A549 (cell line): ENCODE data around the gene FCRL1. TPM values are rescaled to one million over a fixed set of nuclear protein-coding genes. Genes with fewer than 3 reads are reported as not detected.

ENCODE experiments used
- ATAC-seq, 2 experiments: fragments of 200-7000 bp in 1 of 2; fragments of >200 bp in 1 of 2; cut with Nextera tagmentation in 1 of 2; cut with Tn5 transposase in 1 of 2; 3 replicates each; pipeline versions ENCODE4 v1.8.0 to v1.9.1; 2018 to 2020; ENCODE audit warnings: mild to moderate bottlenecking in 1 of 2, moderate library complexity in 1 of 2
- CTCF ChIA-PET: fragments of 300-600 bp; sonication (Branson Sonifier 250); formaldehyde crosslinking; extraction: SDS; loops from one replicate; lab custom pipeline; 2021; ENCODE audit warnings: antibody characterized with exemption, inconsistent platforms; lab: Yijun Ruan, JAX
- POLR2A ChIA-PET: fragments of 350-600 bp; formaldehyde crosslinking; extraction: SDS; loops from one replicate; lab custom pipeline; 2021; ENCODE audit warnings: antibody characterized with exemption, inconsistent platforms; lab: Yijun Ruan, JAX
- DNase-seq, 2 experiments: peaks; one replicate each; pipeline versions ENCODE4 v3.0.0 to v3.0.0-alpha.2; 2011 to 2016; ENCODE audit warnings: low read depth in 1 of 2, low spot score in 1 of 2
- FAIRE-seq: peaks from 2 replicates; lab custom pipeline; 2011; peaks lifted over from hg19 to GRCh38; lab: Jason Lieb, UNC
- H3K27ac ChIP-seq, 2 experiments: fragments of >200 bp; sonication (Bioruptor Twin); formaldehyde crosslinking; 3 replicates each; pipeline ENCODE4 v1.5.1; 2016 to 2017
- H3K4me1 ChIP-seq: fragments of >200 bp; sonication (Bioruptor Twin); formaldehyde crosslinking; 3 replicates; pipeline ENCODE4 v1.6.1; 2016
- H3K4me2 ChIP-seq: fragments of >200 bp; sonication (Bioruptor Twin); formaldehyde crosslinking; 3 replicates; pipeline ENCODE4 v1.6.1; 2016
- H3K4me3 ChIP-seq: fragments of >200 bp; sonication (Bioruptor Twin); formaldehyde crosslinking; 3 replicates; pipeline ENCODE4 v1.5.1; 2016
- H3K9me3 ChIP-seq: fragments of >200 bp; sonication (Bioruptor Twin); formaldehyde crosslinking; 3 replicates; pipeline ENCODE4 v1.6.1; 2016
- ATOH8 ChIP-seq: fragments of 250-450 bp; sonication (Bioruptor Pico); IDR thresholded peaks from 2 replicates; pipeline ENCODE4 v1.5.0; 2020; ENCODE audit warnings: low read depth, mild to moderate bottlenecking, moderate library complexity
- BCL3 ChIP-seq: fragments of >200 bp; sonication (Bioruptor Twin); formaldehyde crosslinking; IDR thresholded peaks from 3 replicates; pipeline ENCODE4 v1.6.1; 2016
- CBX2 ChIP-seq: fragments of 200-600 bp; sonication (generic); IDR thresholded peaks from 2 replicates; pipeline ENCODE4 v1.6.1; 2016; ENCODE audit warnings: low read depth, mild to moderate bottlenecking, borderline replicate concordance
- CHD4 ChIP-seq: fragments of 200-600 bp; sonication (generic); IDR thresholded peaks from 2 replicates; pipeline ENCODE4 v1.6.1; 2016; ENCODE audit warnings: antibody characterized with exemption, mild to moderate bottlenecking, borderline replicate concordance
- EHMT2 ChIP-seq: fragments of 200-600 bp; sonication (generic); IDR thresholded peaks from 2 replicates; pipeline ENCODE4 v1.6.1; 2016; ENCODE audit warnings: antibody characterized with exemption, low read depth, mild to moderate bottlenecking, moderate library complexity
- EP300 ChIP-seq, 2 experiments: fragments of >200 bp; sonication (Bioruptor Twin); formaldehyde crosslinking; IDR thresholded peaks; 2 replicates in 1 of 2; 3 replicates in 1 of 2; pipeline ENCODE4 v1.6.1; 2016 to 2017
- FOSB ChIP-seq: fragments of 250-450 bp; sonication (Bioruptor Pico); IDR thresholded peaks from 2 replicates; pipeline ENCODE4 v1.5.0; 2020; ENCODE audit warnings: mild to moderate bottlenecking, moderate library complexity
- HES2 ChIP-seq: fragments of >200 bp; sonication (Bioruptor Twin); formaldehyde crosslinking; IDR thresholded peaks from 2 replicates; pipeline ENCODE4 v1.6.1; 2016
- HOXB5 ChIP-seq: fragments of 250-450 bp; sonication (Bioruptor Pico); IDR thresholded peaks from 2 replicates; pipeline ENCODE4 v1.5.0; 2020; ENCODE audit warnings: mild to moderate bottlenecking, moderate library complexity
- JUN ChIP-seq, 2 experiments: fragments of >200 bp; sonication (Bioruptor Twin); formaldehyde crosslinking; IDR thresholded peaks; 2 replicates in 1 of 2; 3 replicates in 1 of 2; pipeline ENCODE4 v1.6.1; 2016 to 2017
- MAX ChIP-seq: IDR thresholded peaks from 2 replicates; pipeline ENCODE4 v1.6.1; 2012
- PBX3 ChIP-seq: IDR thresholded peaks from 2 replicates; pipeline ENCODE4 v1.6.1; 2012
- RARB ChIP-seq: fragments of 250-450 bp; sonication (Bioruptor Pico); IDR thresholded peaks from 2 replicates; pipeline ENCODE4 v1.8.0; 2021; ENCODE audit warnings: mild to moderate bottlenecking, moderate library complexity
- REST ChIP-seq: fragments of 200-600 bp; sonication (generic); IDR thresholded peaks from 2 replicates; pipeline ENCODE4 v1.6.1; 2016; ENCODE audit warnings: antibody characterized with exemption, mild to moderate bottlenecking, moderate library complexity
- SREBF2 ChIP-seq: fragments of 450-650 bp; IDR thresholded peaks from 2 replicates; pipeline ENCODE4 v1.6.1; 2014; ENCODE audit warnings: mild to moderate bottlenecking, moderate library complexity
- TFCP2L1 ChIP-seq: fragments of 250-450 bp; sonication (Bioruptor Pico); IDR thresholded peaks from 2 replicates; pipeline ENCODE4 v1.5.0; 2021; ENCODE audit warnings: mild to moderate bottlenecking
- TP53 ChIP-seq: fragments of 250-450 bp; sonication (Bioruptor Pico); IDR thresholded peaks from 2 replicates; pipeline ENCODE4 v1.5.0; 2021; ENCODE audit warnings: mild to moderate bottlenecking, moderate library complexity
- USF2 ChIP-seq: fragments of 450-650 bp; IDR thresholded peaks from 2 replicates; pipeline ENCODE4 v1.6.1; 2014; ENCODE audit warnings: antibody characterized with exemption
- ZNF302 ChIP-seq: fragments of 250-450 bp; sonication (Bioruptor Pico); IDR thresholded peaks from 2 replicates; pipeline ENCODE4 v1.9.0; 2021; ENCODE audit warnings: inconsistent platforms, mild to moderate bottlenecking, moderate library complexity
- ZSCAN20 ChIP-seq: fragments of 250-450 bp; sonication (Bioruptor Pico); IDR thresholded peaks from 2 replicates; pipeline ENCODE4 v1.8.0; 2022; ENCODE audit warnings: mild to moderate bottlenecking, moderate library complexity
- WGBS: methylation state at CpG from one replicate; pipeline ENCODE4 v1.1.6; 2017; ENCODE audit errors: missing lambda C conversion rate; 5-methylcytosine and 5-hydroxymethylcytosine counted together
- polyA plus RNA-seq, 4 experiments: library from polyadenylated mRNA; depleted of rRNA in 3 of 4; stranded (reverse); fragments of >200 nt; fragmentation: RNase III in 1 of 4; extraction: RNeasy Plus Mini Kit Qiagen cat#74134 plus additional on column Dnase treatment in 1 of 4; gene quantifications; 2 replicates in 3 of 4; 3 replicates in 1 of 4; pipeline ENCODE4 v1.2.3, GENCODE V29; 2011 to 2017

The FCRL1 gene
- polyA plus RNA-seq, 2 of the 4 experiments (the other 2 are of a cell fraction), result not detected

- TF ChIP-seq TP53 (CRISPR knock-in tag) (no peak), RARB (no peak), SREBF2 (no peak), ZNF302 (CRISPR knock-in tag) (no peak), BCL3 (no peak), JUN (IDR thresholded peaks at IDR 0.05) (no peak), CHD4 (no peak), FOSB (CRISPR knock-in tag) (no peak), PBX3 (no peak), HES2 (no peak), EHMT2 (no peak), TFCP2L1 (CRISPR knock-in tag) (no peak), REST (no peak), EP300 (IDR thresholded peaks at IDR 0.05) (no peak), HOXB5 (CRISPR knock-in tag) (no peak), MAX (no peak), ATOH8 (CRISPR knock-in tag) (no peak), USF2 (no peak), CBX2 (no peak), ZSCAN20 (CRISPR knock-in tag) (no peak)
- Histone ChIP-seq H3K27ac (no peak overlapping the region), H3K9me3 (no peaks in the 10 kb centered on the region), H3K4me1 (no peaks in the 10 kb centered on the region), H3K4me2 (no peak overlapping the region), H3K4me3 (no peak overlapping the region)
- DNase-seq (no peak), ATAC-seq (no peak), FAIRE-seq (no peak)
- CTCF ChIA-PET, result interaction anchor here (1.1 to 1.3 kb wide), 2 partner anchors 11 to 21 kb away, joined by 3 read pairs; no protein-coding TSS in a partner anchor
- POLR2A ChIA-PET, result no interaction called here
- 22% methylated on average over 8 of the region's 8 CpGs for WGBS
Measured at GRCh38 chr1:157771661-157772425, 48.1 kb downstream of the FCRL1 start.
